ENCODE measurements around the gene CTNNA2.
"Not testable (repeated sequence)": the region's sequence is repeated elsewhere in the genome, so short reads cannot be mapped to it uniquely, and the experiment has no call there.

CTNNA2 gene

DNA sequence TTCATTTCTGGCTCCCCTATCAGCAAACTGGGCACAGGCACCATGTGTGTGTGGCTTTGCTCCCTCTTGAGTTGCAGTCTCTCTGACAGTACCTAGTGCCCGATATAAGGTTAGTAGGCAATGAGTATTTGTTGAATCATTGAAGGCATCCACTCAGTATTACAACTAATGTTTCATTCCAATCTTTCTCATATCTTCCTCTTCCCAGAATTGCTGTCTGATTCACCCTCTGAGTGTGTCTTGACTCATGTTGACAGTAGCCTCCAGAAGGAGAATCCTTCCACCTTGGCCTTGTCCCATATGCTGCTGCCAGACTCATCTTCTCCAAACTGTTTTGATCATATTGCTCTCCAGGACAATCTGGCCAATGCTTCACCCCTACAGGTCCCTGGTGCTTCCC is 589.2 kb downstream of the CTNNA2 start:
- DNase-seq: no peak

DNA sequence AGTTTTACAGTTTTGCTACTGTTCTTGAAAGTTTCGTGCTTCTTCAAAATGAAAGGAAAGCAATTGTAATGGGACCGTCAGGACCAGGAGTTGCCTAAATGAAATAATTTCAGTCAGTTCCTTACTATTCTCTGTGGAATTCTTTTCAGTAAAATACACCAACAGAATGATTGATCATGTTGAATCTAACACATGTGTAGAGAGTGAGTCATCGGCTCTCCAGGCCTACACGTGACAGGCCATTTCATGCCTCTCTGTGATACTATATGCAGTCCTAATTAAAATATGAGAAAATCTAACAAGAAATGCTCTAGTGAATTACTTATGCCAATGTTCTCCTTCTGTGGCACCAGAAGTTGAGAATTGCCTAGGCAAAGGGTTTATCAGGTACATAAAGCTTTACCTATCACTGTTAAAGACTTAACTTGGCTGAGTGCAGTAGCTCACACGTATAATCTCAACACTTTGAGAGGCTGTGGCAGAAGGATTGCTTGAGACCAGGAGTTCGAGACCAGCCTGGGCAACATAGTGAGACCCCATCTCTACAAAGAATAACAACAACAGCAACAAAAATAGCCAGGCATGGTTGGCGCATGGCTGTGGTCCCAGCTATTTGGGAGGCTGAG is 592.3 kb downstream of the CTNNA2 start:
- DNase-seq: no peak

- no peak for DNase-seq
These were observed 598.3 kb downstream of the CTNNA2 start for GRCh38 chr2:80111185-80111584.

DNA sequence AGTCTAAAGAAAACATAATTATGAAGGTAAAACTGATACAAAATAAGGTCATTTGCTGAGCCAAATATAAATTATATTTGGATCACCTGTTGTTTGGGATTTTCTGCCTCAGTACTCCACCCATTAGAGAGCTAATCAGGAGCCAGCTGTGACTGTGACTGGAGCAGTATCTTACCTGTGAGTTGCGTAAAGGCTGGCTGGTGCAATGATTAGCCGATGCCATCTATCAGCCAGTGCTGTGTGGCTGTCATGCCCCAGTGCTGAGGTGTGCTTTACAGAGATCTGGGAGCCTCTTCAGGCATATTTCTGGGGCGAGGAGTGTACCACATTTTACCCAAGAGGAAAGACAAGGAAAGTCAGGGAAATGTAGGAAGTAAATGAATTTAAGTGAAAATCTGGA is 599.9 kb downstream of the CTNNA2 start:
- peak; percentile 27 for DNase-seq

GRCh38 chr2:80113399-80113798 is 600.5 kb downstream of the CTNNA2 start:
- DNase-seq: peak; percentile 11

DNA sequence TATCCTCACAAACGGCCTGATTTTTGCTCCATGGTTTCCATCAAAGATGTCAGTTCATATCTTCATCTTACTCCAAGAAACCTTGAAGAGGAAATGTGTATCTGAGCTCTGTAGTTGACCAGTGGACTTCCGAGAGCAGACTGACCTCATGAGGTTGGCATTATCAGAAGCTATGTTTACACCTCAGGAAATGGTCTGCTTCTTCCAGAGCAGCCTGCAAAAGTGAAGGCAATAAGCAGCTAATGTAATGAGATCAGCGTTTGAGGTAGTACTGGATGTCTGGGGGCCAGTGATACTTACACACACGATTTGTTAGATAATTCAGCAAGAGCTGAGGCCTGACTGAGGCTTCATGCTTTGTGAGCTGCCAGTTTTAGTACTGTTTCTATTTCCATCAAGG is 602.0 kb downstream of the CTNNA2 start:
- DNase-seq: no peak

- DNase-seq: peak; percentile 33
These were observed 604.5 kb downstream of the CTNNA2 start for GRCh38 chr2:80117401-80117800.

DNA sequence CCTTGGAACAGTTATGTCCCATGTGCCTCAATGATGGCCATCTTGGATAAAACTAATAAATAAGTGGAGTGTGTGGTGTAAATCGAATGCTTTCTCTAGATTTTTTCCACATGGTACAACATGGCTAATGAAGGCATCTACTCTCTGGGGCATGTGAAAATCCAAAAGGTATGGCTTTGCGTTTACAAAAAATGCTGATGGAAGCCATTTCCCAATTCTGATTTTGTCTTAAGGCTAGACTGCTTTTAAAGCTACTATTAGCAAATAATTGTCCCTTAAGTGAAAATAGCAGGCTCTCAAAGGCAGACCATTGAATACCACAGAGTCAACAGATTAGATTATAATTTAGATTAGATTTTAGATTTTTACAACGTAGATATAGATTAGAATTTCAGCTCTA is 608.0 kb downstream of the CTNNA2 start:
- DNase-seq: no peak

- no peak for DNase-seq
These were observed 609.8 kb downstream of the CTNNA2 start for GRCh38 chr2:80122675-80123074.

DNA sequence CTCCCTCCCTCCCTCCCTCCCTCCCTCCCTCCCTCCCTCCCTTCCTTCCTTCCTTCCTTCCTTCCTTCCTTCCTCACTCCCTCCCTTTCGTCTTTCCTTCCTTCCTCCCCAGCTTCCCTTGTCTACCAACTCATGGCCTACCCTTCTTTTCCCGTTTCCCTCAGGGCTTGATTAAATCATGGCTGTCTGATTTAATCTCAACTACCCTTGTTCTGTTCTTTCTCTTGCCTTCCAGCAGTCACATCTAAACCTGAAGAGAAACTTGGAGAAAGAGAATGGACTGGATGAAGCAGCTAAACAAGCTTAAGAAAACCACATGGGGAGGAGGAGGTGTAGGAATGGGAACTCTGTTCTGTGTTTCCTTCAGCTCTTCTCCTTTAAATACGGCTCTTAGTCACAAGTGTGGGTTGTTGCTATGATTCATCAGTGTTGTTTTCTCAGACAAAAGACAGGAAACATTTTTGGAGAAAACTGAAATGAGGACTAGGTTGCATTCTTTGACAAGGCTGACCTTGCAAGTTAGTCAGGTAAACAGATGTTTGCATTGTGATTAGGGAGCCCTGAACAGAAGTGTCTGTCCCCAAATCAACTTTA is 613.8 kb downstream of the CTNNA2 start:
- DNase-seq: no peak

DNA sequence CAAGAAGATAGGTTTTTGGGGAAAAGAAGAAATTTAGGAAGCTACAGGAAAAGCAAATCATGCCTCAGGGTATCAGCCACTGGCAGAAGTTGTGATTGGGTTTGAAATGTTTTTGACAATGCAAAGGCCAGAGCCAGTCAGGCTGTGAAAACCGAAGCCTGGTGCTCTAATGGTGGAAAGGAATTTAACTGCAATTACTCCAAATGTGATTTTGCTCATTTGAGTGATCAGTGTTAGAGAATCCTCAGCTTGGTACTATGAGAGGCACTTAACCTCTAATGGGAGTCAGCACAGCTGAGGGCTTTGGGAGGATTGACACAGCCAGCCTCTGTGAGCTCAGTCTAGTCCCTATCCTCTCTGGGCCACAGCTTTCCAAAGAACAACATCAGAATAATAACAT is 615.2 kb downstream of the CTNNA2 start:
- no peak for DNase-seq

DNA sequence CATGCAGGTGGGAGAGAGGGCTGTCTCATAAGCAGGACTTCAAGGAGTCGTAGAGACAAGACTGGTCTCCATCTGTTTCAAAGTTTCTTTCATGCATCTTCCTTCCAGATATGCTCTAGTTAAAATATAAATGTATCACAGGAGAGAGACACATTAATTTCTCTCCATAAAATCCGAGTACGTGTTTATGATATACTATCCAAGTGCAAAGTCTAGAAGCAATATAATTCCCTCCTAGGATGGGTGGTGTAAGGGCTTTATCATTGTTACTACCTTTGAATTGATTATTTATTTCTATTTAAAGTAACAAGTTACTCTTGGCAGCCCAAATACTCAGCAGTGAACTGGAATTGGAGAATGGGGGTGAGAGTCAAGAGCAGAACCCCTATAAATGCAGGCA is 619.4 kb downstream of the CTNNA2 start:
- no peak for DNase-seq

DNA sequence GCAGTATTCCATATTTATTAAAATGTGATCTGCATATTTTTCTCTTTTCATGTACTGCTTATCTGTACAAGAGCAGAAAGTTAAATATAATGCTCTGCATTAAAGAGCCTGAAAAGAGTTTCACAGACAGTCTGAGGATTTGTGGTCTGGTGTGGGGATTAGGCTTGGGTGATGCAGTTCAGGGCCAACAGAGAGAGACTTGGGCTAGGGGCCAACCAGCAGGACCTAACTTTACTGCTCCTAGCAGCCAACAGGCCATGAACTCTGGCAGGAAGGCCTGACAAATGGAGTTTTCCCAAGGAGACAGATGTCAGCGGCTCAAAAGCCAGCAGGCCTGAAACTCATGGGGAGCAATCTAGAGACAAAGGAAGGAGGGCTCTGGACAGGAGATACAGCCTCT is 622.1 kb downstream of the CTNNA2 start:
- DNase-seq: no peak

DNA sequence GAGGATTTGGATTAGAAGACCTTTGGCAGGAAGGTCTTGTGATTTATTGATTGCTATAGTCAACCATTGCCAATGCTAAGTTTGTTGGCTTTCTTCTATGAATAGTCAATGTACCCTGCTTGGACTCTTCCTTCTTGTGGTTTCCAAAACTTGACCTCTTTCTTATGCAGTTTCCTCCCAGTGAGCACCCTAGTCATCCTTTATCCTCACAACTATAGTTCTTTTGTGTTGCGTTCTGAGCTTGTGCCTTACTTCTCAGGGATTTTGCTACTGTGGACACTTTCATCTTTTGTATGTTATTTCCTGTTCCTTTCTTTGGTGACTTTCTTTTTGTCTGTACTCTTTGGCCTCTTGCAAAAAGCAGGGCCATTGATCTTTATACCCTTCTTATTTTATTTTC is 623.5 kb downstream of the CTNNA2 start:
- DNase-seq: no peak

- peak; percentile 4 for DNase-seq
These were observed 626.1 kb downstream of the CTNNA2 start for GRCh38 chr2:80139001-80139400.

DNA sequence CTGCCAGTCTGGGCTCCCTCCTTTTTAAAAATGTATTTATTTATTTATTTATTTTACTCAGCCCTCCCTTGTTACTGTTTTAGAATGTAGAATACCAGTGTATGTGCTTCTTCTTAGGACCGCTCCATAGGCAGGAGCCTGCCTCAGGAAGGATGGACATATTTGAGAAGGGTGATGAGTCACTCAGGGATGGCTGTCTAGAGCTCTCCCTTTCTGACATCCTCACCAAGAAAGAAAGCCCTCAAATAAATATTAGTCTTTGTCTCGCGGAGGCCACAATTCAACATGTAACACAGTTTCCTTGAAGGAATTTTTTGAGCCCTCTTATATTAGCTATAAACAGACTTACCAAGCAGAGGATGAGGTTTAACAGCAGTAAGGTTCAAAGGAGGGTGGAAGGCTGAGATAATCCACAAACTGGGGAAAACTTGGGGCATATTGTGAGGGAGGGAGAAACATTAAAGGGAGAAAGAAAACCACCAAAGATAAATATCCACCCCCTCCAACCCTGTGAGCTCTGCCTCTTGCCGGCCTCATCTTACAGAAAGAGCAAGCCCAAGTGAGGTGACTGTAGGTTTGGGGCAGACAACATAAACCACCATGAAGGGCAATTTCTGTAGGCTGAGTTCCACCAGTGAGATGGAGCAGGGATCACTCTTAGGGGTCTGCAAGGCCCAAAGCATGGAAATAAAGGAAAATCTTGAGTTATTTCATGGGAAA is 628.3 kb downstream of the CTNNA2 start:
- DNase-seq: no peak

DNA sequence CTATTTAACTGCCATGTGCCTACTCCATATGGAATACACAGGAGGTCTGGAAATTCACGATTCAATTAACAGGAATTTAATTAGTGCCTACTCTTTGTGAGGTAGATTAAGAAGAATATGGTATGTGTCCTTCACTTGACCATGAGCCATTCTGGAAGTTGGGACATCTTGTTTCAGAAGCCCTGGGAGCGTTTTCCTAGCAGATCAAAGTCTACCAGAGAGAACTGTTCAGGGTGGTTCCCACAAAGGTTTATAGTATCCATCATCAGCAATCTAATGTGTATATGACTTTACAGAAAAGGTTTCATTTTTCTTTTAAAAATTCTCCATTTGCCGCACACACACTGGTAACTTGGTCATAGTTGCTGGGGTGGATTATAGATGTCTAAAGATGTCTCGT is 632.6 kb downstream of the CTNNA2 start:
- DNase-seq: no peak

- not testable (repeated sequence) for DNase-seq
These were observed 633.9 kb downstream of the CTNNA2 start for GRCh38 chr2:80146757-80147156.

DNA sequence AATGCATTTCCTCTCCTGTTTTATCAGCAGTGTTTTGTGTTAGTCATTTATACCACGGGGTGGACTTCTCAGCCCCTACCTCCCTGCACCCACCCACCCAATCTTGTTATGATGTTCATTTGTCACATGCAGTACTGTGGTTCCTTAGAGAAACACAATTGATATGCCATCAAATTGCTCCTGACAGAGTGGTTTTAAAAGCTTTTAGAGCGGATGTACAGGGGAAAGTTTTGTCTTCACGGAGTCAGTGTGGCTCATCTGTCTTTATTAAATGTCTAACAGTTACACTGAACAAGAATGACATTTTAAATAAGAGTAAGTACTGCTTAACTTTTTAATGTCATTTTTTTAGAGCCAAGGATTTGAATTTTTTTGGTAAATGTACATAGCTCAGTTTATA is 634.8 kb downstream of the CTNNA2 start:
- DNase-seq: no peak

GRCh38 chr2:80148906-80149305 is 636.1 kb downstream of the CTNNA2 start:
- no peak for DNase-seq

GRCh38 chr2:80149991-80150390 is 637.1 kb downstream of the CTNNA2 start:
- peak; percentile 6 for DNase-seq

GRCh38 chr2:80151248-80151647 is 638.4 kb downstream of the CTNNA2 start:
- DNase-seq: no peak

GRCh38 chr2:80151651-80152050 is 638.8 kb downstream of the CTNNA2 start:
- no peak for DNase-seq

DNA sequence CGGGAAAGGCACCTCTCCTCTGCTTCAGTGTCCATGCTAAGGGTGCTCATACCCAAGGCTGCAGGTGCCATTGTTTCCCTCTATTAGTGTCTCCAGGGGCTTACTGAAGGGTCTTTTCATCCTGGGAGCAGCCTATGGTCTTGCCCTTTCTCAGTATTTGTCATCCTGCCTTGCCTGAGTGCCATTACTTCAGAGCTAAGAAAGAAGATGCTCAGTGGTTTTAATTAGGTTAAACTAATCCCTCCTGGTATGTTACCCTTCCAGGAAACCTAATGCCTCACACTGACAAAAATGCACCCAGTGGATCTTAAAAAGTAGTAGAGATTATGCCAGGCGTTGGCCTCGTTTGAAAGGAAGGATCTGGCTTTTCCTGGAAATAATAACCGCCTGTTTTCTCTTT is 640.3 kb downstream of the CTNNA2 start:
- no peak for DNase-seq

- no peak for DNase-seq
These were observed 640.9 kb downstream of the CTNNA2 start for GRCh38 chr2:80153768-80154167.
